ENCODE results near the gene CIB4. TPM values are rescaled to one million over a fixed set of nuclear protein-coding genes. Genes with fewer than 3 reads are reported as not detected.
"Not testable (repeated sequence)": the region's sequence is repeated elsewhere in the genome, so short reads cannot be mapped to it uniquely, and the experiment has no call there.

CIB4 gene
- total RNA-seq, 4 donors from 2014 or later: not detected

DNA sequence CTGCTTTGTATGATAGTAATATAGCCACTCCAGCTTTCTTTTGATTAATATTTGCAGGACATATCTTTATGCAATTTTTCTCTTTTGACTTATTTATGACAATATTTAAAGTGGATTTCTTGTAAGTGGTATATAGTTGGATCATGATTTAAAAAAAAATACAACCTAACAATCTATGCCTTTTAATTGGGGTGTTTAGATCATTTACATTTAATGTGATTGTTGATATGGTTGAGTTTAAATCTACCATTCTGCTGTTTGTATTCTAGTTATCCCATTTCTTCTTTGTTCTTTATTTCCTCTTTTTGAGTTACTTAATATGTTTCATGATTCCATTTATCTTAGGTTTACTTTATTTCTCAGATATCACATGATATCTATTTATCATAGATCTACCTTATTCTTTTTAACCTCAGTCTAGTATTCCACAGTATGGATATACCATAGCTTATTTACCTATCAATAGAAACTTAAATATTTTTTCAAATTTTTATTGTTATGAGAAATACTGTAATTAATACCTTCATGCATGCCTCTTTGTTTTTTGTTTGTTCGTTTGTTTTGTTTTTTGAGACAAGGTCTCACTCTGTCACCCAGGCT is 19.3 kb upstream of the CIB4 start:
- no peaks in the 10 kb centered on the region for H3K27me3 ChIP-seq
- no peak overlapping the region for H3K4me3 ChIP-seq
- H3K9me3 ChIP-seq: peaks cover 0 to 18% (median 15%) of the 10 kb centered on the region in 4 donors
- no peak for DNase-seq (ENCODE audit: extremely low spot score)
- 88% methylated on average over 1 of the region's 1 CpG for WGBS
- no peaks in the 10 kb centered on the region for H3K4me1 ChIP-seq
- no peaks in the 10 kb centered on the region for H3K36me3 ChIP-seq
- H3K27ac ChIP-seq (replicated peaks in 1 of 4): no peak overlapping the region
- intact Hi-C loops (cut with DNase I): no loop called here
- TF ChIP-seq POLR2A (IDR thresholded peaks at IDR 0.05; ENCODE audit: low read depth) (no peak), POLR2AphosphoS5 (IDR thresholded peaks at IDR 0.05) (no peak), EP300 (IDR thresholded peaks at IDR 0.05) (no peak)
- TF ChIP-seq, protein P1, sequence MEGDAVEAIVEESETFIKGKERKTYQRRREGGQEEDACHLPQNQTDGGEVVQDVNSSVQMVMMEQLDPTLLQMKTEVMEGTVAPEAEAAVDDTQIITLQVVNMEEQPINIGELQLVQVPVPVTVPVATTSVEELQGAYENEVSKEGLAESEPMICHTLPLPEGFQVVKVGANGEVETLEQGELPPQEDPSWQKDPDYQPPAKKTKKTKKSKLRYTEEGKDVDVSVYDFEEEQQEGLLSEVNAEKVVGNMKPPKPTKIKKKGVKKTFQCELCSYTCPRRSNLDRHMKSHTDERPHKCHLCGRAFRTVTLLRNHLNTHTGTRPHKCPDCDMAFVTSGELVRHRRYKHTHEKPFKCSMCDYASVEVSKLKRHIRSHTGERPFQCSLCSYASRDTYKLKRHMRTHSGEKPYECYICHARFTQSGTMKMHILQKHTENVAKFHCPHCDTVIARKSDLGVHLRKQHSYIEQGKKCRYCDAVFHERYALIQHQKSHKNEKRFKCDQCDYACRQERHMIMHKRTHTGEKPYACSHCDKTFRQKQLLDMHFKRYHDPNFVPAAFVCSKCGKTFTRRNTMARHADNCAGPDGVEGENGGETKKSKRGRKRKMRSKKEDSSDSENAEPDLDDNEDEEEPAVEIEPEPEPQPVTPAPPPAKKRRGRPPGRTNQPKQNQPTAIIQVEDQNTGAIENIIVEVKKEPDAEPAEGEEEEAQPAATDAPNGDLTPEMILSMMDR (IDR thresholded peaks at IDR 0.05): no peak

DNA sequence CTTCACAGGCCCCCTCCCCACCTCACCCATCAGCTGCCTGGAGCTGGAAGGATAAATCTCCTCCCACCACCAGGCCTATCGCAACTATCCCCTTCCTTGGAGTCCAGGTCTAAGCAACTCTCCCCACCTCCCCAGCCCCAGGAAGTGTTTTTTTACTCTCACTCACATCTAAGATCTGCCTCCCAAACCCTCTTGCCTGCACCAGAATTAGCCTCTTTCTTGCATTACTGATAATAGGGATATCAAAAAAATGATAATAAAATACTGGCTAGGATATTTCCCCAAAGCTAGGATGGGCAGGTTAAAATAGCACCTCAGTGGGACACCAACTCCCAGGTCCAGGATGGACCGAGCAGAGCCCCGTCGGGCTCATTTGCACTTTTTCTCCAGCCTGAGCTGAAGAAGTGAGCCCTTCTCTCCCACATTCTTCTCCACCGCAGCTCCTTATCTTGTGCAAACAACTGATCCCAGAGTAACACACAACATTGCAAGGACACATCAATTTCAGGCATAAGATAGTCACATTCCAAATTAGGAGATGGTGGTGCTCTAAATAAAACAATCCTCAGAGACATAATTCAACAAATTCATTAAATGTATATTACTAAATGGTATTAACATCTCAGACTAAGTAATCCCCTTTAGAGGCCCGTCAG is 17.7 kb upstream of the CIB4 start:
- H3K4me3 ChIP-seq: no peak overlapping the region
- no peaks in the 10 kb centered on the region for H3K36me3 ChIP-seq
- TF ChIP-seq EP300 (IDR thresholded peaks at IDR 0.05): no peak
- no peak overlapping the region for H3K27ac ChIP-seq (replicated peaks in 1 of 4)
- H3K9me3 ChIP-seq: peaks cover 0 to 18% (median 15%) of the 10 kb centered on the region in 4 donors
- H3K4me1 ChIP-seq: no peaks in the 10 kb centered on the region
- WGBS: 84% methylated on average over 6 of the region's 6 CpGs
- DNase-seq (ENCODE audit: extremely low spot score): no peak
- H3K27me3 ChIP-seq: no peaks in the 10 kb centered on the region
- intact Hi-C loops (cut with DNase I): no loop called here

DNA sequence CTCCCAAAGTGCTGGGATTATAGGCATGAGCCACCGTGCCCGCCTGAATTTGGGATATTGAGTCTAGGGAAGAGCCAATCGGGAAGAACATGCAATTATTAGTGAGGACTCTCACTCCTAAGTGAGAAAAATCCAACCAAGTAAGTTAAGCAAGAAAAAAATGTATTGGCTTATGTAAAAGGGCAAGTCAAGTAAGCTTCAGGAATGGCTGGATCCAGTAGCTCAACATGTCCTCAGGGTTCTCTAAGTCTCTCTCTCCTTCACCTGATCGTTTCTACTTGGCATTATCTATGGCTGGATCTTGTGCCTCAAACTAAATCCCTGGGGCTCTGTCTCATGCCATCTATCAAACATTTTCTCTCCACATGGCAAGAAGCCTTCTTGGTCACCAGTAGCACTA is 16.1 kb upstream of the CIB4 start:
- DNase-seq (ENCODE audit: extremely low spot score): no peak
- WGBS: 91% methylated on average over 4 of the region's 4 CpGs
- Histone ChIP-seq H3K27ac (replicated peaks in 1 of 4) (no peak overlapping the region), H3K27me3 (no peaks in the 10 kb centered on the region), H3K36me3 (no peaks in the 10 kb centered on the region), H3K4me1 (peaks cover 0 to 10% (median 8%) of the 10 kb centered on the region in 4 donors), H3K4me3 (no peak overlapping the region), H3K9me3 (peaks cover 0 to 18% (median 15%) of the 10 kb centered on the region in 4 donors)
- TF ChIP-seq POLR2AphosphoS5 (IDR thresholded peaks at IDR 0.05) (no peak), EP300 (IDR thresholded peaks at IDR 0.05) (no peak), POLR2A (IDR thresholded peaks at IDR 0.05; ENCODE audit: low read depth) (no peak)
- TF ChIP-seq, protein P1 (IDR thresholded peaks at IDR 0.05): no peak
- intact Hi-C loops (cut with DNase I): no loop called here

DNA sequence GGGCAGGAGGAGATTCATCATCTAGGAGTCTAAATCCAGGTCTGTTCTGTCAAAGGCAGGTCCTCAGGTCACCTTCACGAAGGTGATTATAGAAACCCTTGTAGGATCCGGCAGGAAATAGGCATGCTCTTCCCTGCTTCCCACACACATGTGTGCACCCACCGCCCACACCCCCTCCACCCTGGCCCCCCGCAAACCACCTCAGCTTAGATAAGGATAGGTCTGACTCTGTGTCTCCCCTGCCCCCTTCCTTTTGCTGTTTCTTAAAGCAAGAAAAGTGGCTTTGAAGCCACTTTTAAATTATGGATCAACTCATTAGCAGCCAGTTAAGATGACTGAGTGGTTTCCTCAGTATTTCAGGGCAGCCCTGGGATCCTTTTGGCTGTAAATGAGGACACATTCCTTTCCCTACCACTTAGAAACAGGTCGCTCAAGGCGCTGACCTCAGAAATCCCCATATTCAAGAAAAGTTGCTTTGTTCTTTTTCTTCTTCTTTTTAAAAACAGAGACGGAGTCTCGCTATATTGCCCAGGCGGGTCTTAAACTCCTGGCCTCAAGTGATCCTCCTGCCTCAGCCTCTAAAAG is 14.5 kb upstream of the CIB4 start:
- TF ChIP-seq, protein P1 (IDR thresholded peaks at IDR 0.05): no peak
- no peak for TF ChIP-seq POLR2A (IDR thresholded peaks at IDR 0.05; ENCODE audit: low read depth)
- no peak for TF ChIP-seq EP300 (IDR thresholded peaks at IDR 0.05)
- TF ChIP-seq POLR2AphosphoS5 (IDR thresholded peaks at IDR 0.05): no peak
- no peak for DNase-seq (ENCODE audit: extremely low spot score)
- intact Hi-C loops (cut with DNase I): no loop called here
- H3K27me3 ChIP-seq: no peaks in the 10 kb centered on the region
- H3K4me1 ChIP-seq: peaks cover 0 to 25% (median 19%) of the 10 kb centered on the region in 4 donors
- 91% methylated on average over 9 of the region's 9 CpGs for WGBS
- peaks cover 0 to 13% (median 11%) of the 10 kb centered on the region in 4 donors for H3K9me3 ChIP-seq
- H3K4me3 ChIP-seq: no peak overlapping the region
- H3K27ac ChIP-seq (replicated peaks in 1 of 4): no peak overlapping the region
- no peaks in the 10 kb centered on the region for H3K36me3 ChIP-seq

DNA sequence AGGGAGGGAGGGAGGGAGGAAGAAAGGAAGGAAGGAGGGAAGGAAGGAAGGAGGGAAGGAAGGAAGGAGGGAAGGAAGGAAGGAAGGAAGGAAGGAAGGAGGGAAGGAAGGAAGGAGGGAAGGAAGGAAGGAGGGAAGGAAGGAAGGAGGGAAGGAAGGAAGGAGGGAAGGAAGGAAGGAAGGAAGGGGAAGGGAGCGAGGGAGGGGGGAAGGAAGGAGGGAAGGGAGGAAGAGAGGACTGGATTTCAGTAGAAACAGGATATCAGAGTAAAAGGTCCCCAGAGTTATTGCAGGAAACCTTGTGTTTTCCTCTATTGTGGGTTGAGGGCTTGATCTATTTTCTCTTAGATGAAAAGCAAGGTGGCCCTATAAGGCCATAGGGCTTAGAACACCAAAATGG is 14.0 kb upstream of the CIB4 start:
- 67% methylated on average over 1 of the region's 1 CpG for WGBS
- DNase-seq (ENCODE audit: extremely low spot score); intact Hi-C loops (cut with DNase I); H3K27me3 ChIP-seq; H3K27ac ChIP-seq (replicated peaks in 1 of 4); H3K4me3 ChIP-seq; H3K9me3 ChIP-seq; H3K36me3 ChIP-seq: not testable (repeated sequence)
- peaks cover 0 to 26% (median 22%) of the 10 kb centered on the region in 4 donors for H3K4me1 ChIP-seq
